ENCODE data around the gene RET.

DNA sequence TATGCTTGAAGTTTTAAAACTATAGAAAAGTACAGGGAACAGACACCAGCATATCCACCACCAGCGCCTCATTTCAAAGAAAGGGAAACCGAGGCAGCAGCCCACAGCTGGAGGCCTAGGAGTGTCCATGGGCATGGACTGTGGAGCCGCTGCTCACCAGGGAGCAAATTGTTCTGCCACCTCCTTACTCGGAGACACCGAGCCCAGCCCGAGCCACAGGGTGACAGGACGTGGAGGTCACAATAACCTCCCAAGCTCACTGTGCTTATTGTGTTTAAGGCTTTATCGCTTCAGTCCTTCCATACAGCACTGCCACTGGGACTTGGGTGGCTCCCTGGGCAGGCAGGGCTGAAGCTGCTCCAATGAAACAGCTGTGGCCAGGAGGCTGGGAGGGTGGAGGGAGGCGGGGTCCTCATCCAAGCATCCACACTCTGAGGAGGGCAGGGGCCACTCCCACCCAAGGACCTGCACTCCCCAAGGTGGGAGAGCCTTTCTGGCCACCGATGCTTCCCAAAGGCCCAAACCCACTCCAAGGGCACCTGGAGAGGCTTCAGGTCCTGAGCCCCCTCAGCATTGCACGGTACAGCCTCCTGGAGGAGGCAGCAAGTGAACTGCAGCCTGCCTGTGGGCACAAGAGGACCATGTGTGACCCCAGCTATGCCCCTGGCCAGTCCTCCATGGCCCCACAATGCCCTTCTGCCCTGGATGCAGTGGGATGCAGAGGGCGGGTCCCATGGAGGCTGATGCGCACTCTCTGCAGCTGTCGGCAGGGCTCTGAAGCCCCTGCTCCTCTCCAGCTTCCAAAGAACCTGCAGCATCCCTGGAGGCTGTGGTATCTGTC is 38.7 kb upstream of the RET start:
- TF ChIP-seq, protein P1, sequence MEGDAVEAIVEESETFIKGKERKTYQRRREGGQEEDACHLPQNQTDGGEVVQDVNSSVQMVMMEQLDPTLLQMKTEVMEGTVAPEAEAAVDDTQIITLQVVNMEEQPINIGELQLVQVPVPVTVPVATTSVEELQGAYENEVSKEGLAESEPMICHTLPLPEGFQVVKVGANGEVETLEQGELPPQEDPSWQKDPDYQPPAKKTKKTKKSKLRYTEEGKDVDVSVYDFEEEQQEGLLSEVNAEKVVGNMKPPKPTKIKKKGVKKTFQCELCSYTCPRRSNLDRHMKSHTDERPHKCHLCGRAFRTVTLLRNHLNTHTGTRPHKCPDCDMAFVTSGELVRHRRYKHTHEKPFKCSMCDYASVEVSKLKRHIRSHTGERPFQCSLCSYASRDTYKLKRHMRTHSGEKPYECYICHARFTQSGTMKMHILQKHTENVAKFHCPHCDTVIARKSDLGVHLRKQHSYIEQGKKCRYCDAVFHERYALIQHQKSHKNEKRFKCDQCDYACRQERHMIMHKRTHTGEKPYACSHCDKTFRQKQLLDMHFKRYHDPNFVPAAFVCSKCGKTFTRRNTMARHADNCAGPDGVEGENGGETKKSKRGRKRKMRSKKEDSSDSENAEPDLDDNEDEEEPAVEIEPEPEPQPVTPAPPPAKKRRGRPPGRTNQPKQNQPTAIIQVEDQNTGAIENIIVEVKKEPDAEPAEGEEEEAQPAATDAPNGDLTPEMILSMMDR (IDR thresholded peaks at IDR 0.05 in 4 of 5, conservative IDR thresholded peaks at IDR 0.05 in 1 of 5), result no peak
- TF ChIP-seq POLR2A (IDR thresholded peaks at IDR 0.05), result no peak
